Kidney (tissue), 14 donors: ENCODE results near the gene ZNF438. TPM values are rescaled to one million over a fixed set of nuclear protein-coding genes. Genes with fewer than 3 reads are reported as not detected.

Source experiments
- DNase-seq, 5 donors: peaks; one replicate each; pipeline ENCODE4 v3.0.0-alpha.2; 2013 to 2020
- FAIRE-seq: peaks from 2 replicates; lab custom pipeline; 2012; peaks lifted over from hg19 to GRCh38; lab: Jason Lieb, UNC
- H3K27ac ChIP-seq, 2 donors: one replicate each; pipeline ENCODE4 v1.7.0; 2013; ENCODE audit warnings: low read depth in 2 of 2, low read length in 2 of 2, inconsistent platforms in 1 of 2
- H3K27me3 ChIP-seq: one replicate; pipeline ENCODE4 v1.7.1; 2013; ENCODE audit warnings: low read length, inconsistent platforms; ENCODE audit not compliant: control insufficient read depth, insufficient read depth
- H3K36me3 ChIP-seq, 3 donors: one replicate each; pipeline versions ENCODE4 v1.7.0 to v1.7.1; 2013; ENCODE audit warnings: low read length in 3 of 3, control low read depth in 1 of 3, inconsistent platforms in 1 of 3; ENCODE audit not compliant: insufficient read depth in 3 of 3, control insufficient read depth in 2 of 3
- H3K4me1 ChIP-seq, 3 donors: one replicate each; pipeline versions ENCODE4 v1.7.0 to v1.7.1; 2013; ENCODE audit warnings: low read length in 3 of 3, inconsistent platforms in 1 of 3, low read depth in 1 of 3; ENCODE audit not compliant: control insufficient read depth in 2 of 3, insufficient read depth in 2 of 3
- H3K4me3 ChIP-seq, 3 donors: one replicate each; pipeline versions ENCODE4 v1.7.0 to v1.8.1; 2013; ENCODE audit warnings: low read length in 3 of 3, control low read depth in 1 of 3, inconsistent platforms in 1 of 3
- H3K9ac ChIP-seq, 3 donors: one replicate each; pipeline versions ENCODE4 v1.7.0 to v1.7.1; 2013; ENCODE audit warnings: low read length in 3 of 3, control low read depth in 1 of 3, inconsistent platforms in 1 of 3
- H3K9me3 ChIP-seq, 3 donors: one replicate each; pipeline versions ENCODE4 v1.7.0 to v1.7.1; 2013; ENCODE audit warnings: low read length in 3 of 3, control low read depth in 1 of 3, inconsistent platforms in 1 of 3; ENCODE audit not compliant: control insufficient read depth in 2 of 3, insufficient read depth in 1 of 3
- intact Hi-C: fragments of 100-400 bp; cut with DNase I; formaldehyde crosslinking; loops from one replicate; pipeline ENCODE4 v1.11.1; 2022
- polyA plus RNA-seq: library from polyadenylated mRNA; stranded (reverse); fragments of 350-450 nt; fragmentation: Illumina TruSeq; extraction: RNeasy Lipid Tissue Mini Kit (QIAGEN cat#74804); gene quantifications from one replicate; pipeline ENCODE4 v1.2.3, GENCODE V29; 2014; ENCODE audit warnings: low read depth, low replicate concordance; ENCODE audit not compliant: insufficient read depth
- total RNA-seq: library from RNA; stranded (reverse); fragmentation: NEBNext Ultra II Directional; extraction: Animal tissue kit (Norgen Biotek cat#: 25700); gene quantifications from one replicate; pipeline ENCODE4 v1.2.1, GENCODE V29; 2021
- TF ChIP-seq, protein P1 (sequence below): IDR thresholded peaks from 3 replicates; pipeline ENCODE4 v1.5.1; 2012; ENCODE audit warnings: mild to moderate bottlenecking, moderate library complexity, borderline replicate concordance; ENCODE audit not compliant: insufficient read depth; ENCODE audit errors: extremely low read depth
- donor health status: control.
- donor health status: control.
- donor health status: control.
- donor health status: control.
- donor health status: control.
- donor health status: DM: yes; HTN: yes; CAD: no.
- donor health status: Normal renal cell carcinoma (clear cell type).

The ZNF438 gene
- total and polyA plus RNA-seq, 2 donors from 2014 or later, result 5.9 to 9.9 TPM

GRCh38 chr10:30973737-30974136 is 57.9 kb downstream of the ZNF438 start:
- FAIRE-seq, result no peak
- H3K9ac ChIP-seq, result no peak overlapping the region

GRCh38 chr10:30970760-30971460 is 60.8 kb downstream of the ZNF438 start:
- TF ChIP-seq, protein P1, sequence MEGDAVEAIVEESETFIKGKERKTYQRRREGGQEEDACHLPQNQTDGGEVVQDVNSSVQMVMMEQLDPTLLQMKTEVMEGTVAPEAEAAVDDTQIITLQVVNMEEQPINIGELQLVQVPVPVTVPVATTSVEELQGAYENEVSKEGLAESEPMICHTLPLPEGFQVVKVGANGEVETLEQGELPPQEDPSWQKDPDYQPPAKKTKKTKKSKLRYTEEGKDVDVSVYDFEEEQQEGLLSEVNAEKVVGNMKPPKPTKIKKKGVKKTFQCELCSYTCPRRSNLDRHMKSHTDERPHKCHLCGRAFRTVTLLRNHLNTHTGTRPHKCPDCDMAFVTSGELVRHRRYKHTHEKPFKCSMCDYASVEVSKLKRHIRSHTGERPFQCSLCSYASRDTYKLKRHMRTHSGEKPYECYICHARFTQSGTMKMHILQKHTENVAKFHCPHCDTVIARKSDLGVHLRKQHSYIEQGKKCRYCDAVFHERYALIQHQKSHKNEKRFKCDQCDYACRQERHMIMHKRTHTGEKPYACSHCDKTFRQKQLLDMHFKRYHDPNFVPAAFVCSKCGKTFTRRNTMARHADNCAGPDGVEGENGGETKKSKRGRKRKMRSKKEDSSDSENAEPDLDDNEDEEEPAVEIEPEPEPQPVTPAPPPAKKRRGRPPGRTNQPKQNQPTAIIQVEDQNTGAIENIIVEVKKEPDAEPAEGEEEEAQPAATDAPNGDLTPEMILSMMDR, result no peak
- no peak overlapping the region for H3K9ac ChIP-seq
- no peak overlapping the region for H3K27ac ChIP-seq
- no peaks in the 10 kb centered on the region for H3K27me3 ChIP-seq
- intact Hi-C loops, result no loop called here
- H3K4me1 ChIP-seq, result peaks cover 0 to 8% (median 8%) of the 10 kb centered on the region in 3 donors
- no peak for FAIRE-seq
- no peaks in the 10 kb centered on the region for H3K36me3 ChIP-seq
- DNase-seq, result no peak
- no peak overlapping the region for H3K4me3 ChIP-seq
- H3K9me3 ChIP-seq, result no peaks in the 10 kb centered on the region

More at GRCh38 chr10:30973737-30974136, 57.9 kb downstream of the ZNF438 start:
- TF ChIP-seq, protein P1, result no peak
- Histone ChIP-seq H3K36me3 (no peaks in the 10 kb centered on the region), H3K27me3 (no peaks in the 10 kb centered on the region), H3K4me1 (no peaks in the 10 kb centered on the region), H3K27ac (no peak overlapping the region), H3K9me3 (no peaks in the 10 kb centered on the region), H3K4me3 (no peak overlapping the region)
- intact Hi-C loops, result no loop called here
- DNase-seq, result peak in 3 of 5 donors; percentile 40 to 56 (median 44)

DNA sequence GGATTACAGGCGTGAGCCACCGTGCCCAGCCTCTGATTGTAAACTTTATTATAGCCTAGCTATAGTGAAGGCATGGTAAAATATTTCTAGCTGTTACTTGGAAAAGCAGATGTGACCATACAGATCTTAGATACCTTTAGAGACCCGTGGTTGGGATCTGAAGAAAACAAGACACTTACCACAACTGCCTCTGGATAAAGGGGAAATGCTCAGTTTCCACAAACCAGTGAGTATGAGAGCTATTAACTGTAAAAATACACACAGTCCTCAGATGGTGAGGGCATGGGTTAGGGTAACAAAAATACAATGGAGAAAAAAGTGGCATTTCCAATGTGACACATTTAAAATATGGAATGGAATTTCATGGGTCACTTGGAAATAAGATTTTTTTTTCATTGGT is 63.0 kb downstream of the ZNF438 start:
- intact Hi-C loops, result no loop called here
- no peak overlapping the region for H3K27ac ChIP-seq
- DNase-seq, result no peak
- no peak for FAIRE-seq
- H3K4me1 ChIP-seq, result peaks cover 5 to 8% (median 8%) of the 10 kb centered on the region in 3 donors
- TF ChIP-seq, protein P1, result no peak
- no peaks in the 10 kb centered on the region for H3K27me3 ChIP-seq
- H3K9ac ChIP-seq, result no peak overlapping the region
- H3K36me3 ChIP-seq, result no peaks in the 10 kb centered on the region
- H3K4me3 ChIP-seq, result no peak overlapping the region
- no peaks in the 10 kb centered on the region for H3K9me3 ChIP-seq
